ENCODE measurements around the gene NTN4.
A peak's percentile ranks its signal among the peaks of the same experiment; 100 is the strongest.
"Not testable (repeated sequence)": the region's sequence is repeated elsewhere in the genome, so short reads cannot be mapped to it uniquely, and the experiment has no call there.

The NTN4 gene

DNA sequence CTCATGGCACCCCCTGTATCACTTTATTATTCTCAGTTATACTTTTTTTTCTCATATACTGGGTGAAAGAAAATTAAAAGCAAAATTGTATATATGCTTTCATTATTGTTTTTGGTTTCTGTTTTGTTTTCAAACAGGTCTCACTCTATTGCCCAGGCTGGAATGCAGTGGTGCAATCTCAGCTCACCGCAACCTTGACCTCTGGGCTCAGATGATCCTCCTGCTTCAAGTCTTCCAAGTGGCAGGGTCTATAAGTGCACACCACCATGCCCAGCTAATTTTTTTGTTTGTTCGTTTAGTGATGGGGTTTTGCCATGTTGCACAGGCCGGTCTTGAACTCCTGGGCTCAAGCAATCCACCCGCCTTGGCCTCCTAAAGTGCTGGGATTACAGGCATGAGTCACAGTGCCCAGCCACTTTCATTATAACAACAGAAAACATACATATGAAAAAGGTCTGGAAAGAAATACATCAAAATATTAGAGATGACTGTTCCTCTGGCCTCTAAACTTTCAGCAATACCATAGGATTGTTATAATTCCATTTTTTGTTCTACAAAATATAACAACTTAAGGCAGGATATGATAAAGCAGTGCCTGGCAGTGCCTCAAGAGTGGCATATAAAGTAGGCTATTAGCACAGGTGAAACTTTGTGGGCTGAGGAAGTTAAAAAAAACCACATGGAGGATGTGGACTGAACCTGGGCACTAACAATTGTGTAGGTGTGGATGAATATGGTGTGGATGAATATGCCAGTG is 5.8 kb upstream of the NTN4 start:
- no peak for DNase-seq

DNA sequence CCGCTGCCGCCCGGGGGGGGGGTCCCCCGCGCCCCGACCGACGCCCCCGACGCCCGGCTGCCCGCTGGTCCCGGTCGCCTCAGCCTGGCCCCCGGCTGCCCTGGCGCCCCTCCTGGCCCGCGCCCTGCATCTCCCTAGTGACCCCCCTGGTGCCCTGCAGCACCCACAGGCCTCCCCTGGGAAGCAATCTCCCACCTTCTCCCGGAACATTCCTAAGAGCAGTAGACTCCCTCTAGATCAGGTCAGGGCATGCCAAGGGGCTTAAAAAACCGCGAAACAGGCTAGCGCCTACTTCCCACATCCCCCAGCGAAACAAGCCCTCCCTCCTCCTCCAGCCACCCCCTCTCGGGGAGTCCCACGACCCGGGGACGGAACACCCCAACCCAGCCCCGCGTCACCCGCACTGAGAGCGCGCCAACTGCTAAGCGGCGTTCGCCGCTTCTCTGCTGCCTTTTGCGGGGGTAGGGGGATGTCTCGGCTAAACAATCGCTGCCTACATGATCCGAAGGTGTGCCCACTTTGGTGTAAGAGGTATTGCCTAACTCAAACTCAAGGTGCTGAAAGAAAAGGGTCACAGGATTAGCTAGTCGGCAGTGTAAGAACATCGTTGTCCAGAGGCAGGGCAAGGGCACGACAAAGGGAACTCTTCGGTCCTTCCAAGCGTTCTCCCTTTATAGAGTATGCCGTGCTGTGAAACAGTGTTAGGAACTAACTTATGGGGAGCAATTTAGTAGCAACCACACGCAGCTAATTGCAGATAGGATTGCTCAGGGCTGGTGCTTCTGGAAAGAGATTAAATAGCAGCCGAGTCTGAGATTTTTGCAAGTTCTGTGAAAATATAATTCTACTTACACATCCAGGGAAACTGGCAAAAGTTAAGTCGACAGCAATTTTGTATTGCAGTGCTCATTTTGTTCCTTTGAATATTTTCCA is 619 bp upstream of the NTN4 start:
- DNase-seq = peak; percentile 68

DNA sequence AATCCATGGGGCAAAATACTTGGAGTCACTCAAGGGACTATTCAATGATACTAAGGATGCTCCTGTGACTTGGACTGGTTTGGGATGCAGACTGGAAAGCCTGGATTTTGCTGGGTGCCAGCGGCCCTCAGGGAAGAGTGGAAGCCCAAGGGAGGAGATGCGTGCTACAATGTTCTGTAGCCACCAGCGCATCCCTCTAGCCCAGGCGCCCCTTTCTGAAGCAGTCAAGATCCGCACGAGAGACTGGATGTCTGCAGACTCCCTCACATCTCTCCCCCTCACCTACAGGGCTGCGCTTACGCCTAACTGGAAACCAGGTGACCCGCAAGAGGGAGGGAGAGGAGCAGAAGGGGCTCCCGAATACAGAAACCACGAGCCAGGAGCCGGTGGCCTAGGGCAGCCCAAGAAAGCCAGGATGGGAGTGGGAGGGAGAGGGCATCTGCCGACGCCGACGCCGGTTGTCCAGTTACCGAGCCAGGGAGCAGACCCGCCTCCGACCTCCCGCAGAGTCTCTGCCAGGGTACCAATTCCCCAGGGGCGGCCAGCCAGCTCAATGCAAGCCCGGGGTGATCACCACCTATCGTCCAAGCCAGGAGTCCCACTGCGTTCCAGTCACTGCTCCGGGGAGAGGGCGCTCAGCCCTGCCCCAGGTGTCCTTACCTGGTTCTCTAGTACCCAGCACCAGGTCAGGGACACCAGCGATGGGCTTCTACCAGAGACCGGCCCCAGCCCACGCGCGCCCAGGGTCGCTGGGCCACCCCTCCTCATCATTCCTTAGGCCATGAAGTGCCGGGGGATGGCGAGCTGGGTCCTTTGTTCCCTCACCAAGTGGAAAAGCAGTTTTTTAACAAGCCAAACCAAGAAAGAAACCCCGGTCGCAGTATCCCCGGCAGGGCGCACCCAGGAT is 1.2 kb downstream of the NTN4 start:
- peak; percentile 60 for DNase-seq

DNA sequence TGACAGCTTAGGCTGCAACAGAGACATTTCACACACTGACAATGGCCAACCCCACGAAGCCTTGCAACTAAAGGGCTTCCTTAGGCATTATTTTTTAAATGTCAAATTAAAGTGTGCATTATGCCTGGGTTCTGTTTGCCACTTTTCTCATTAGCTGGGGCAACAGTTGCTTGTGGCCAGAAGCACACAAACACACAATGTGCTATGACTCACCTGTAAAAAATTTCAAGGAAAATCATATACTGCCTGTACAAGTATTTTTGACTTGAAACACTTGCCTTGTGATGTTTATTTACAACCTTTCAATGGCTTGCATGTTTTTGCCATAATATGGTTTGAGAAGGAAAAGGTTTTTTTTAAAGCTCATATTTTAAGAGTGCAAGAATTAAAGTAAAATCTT is 1.9 kb downstream of the NTN4 start:
- no peak for DNase-seq

DNA sequence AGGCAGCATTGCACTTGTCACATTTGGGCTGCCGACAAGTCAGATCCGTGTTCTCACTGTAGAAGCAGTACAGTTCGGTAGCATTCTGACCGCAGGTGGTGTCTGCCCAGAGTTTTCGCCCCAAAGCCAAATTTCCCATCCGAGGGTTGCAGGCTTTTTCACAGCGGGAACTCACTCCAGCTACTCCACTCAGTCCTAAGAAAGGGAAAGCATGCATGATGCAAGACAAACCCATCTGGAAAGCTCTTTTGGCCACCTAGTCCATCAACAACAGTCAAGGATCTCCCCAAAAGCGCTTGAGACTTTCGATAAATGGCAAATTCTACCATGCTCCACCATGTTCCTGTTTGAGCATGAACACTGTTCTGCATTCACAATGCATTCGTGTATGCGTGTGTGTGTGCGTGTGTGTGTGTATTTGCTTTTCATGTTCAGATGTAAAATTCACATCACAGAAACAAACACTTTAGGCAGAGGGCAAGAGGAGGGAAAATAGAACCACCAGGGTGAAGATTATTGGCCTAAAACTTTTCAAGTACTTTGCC is 3.2 kb downstream of the NTN4 start:
- no peak for DNase-seq

DNA sequence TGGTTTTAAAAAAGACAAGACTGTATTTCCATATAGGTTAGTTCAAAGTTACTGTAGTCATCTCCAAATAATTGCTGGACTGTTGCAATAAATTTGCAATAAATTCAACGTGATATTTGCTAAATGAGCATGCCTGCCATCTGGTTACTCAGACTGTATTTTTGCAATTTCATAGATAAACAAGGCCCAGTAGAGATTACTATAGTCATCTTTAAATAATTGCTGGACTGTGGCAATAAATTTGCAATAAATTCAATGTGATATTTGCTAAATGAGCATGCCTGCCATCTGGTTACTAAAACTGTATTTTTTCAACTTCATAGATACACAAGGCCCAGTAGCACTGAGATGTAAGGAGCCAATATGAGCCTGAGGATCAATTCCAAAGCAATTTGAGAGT is 5.6 kb downstream of the NTN4 start:
- DNase-seq = no peak

DNA sequence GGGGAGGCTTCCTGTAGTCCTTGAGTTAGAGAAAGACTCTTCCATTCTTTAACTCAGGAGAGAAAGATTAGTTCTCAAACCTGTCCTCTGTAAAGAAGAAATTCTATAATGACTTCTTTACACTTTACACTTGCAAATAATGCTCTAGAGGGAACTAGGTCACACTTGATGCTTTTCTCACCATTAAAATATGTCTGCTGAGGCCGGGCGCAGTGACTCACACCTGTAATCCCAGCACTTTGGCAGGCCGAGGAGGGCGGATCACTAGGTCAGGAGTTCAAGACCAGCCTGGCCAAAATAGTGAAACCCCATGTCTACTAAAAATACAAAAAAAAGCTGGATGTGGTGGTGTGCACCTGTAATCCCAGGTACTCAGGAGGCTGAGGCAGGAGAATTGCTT is 6.3 kb downstream of the NTN4 start:
- DNase-seq = no peak

DNA sequence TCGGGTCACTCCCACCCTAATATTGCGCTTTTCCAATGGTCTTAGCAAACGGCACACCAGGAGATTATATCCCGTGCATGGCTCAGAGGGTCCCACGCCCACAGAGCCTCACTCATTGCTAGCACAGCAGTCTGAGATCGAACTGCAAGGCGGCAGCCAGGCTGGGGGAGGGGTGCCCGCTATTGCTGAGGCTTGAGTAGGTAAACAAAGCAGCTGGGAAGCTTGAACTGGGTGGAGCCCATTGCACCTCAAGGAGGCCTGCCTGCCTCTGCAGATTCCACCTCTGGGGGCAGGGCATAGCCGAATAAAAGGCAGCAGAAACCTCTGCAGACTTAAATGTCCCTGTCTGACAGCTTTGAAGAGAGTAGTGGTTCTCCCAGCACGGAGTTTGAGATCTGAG is 15.1 kb downstream of the NTN4 start:
- not testable (repeated sequence) for DNase-seq

DNA sequence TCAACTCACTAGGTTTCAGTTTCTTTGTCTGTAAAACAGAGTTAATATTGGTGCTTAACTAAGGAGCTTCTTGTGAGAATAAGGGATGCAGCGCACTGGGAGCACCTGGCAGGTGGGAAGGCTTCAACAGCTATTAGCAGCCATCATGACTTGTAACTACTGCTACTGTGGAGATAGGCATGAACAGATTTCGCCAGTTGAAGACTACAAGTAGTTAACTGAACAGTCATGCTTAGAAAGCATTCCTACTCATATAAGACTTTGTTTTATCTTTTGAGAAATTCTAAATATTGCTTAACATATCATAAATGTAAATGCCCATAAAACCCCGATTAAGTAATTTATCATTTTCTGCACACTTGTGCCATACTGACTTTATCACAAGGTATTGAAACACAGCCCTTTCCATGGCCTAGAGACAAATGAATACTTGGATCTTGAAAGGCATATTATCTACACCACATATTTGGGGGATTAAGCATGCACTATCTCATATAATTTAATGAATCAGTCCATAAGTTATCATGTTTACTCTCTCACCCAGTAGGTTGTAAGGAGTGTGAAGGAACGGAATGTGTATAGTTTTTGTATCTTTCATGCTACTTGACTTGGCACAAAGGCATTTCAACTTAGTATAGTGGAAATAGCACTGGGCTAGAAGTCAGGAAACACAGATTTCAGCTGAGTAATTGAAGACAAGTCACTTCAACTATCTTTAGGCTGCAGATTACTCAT is 16.1 kb downstream of the NTN4 start:
- DNase-seq = no peak

DNA sequence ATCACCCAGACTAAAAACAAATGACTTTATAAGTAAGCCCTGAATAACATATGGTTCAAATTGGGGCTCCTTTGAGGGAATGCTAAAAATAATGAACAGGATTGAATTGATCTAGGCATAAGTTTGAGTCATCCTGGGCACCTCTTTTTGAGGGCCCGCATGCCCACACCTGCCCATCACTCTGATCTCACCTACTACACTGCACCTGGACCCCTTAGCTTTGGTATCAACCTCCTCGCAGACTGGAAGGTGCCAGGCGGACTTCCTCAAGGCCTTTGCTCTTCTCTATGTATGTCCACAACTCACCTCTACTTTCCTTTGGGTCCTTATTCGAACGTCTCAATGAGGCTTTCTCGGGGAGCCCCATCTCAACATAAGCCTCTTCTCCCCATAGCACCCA is 17.2 kb downstream of the NTN4 start:
- no peak for DNase-seq

DNA sequence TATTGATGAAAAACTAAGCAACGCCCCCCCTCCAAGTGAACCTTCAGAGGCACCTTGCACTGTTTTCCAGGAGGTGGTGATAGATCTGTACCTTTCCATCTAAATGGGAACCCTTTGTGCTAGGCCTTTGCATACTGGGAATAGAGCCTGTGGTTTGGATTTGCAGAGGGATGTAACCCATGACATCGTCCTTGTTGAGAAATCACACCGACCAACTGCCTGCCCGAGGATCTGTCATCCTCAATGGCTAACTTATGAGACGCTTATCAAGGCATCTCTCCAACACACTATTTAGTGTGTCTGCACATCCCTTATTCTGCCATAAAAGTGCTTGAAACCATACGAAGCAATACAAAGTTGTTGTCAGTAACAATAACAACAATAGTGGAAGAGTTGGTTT is 22.9 kb downstream of the NTN4 start:
- DNase-seq = no peak

DNA sequence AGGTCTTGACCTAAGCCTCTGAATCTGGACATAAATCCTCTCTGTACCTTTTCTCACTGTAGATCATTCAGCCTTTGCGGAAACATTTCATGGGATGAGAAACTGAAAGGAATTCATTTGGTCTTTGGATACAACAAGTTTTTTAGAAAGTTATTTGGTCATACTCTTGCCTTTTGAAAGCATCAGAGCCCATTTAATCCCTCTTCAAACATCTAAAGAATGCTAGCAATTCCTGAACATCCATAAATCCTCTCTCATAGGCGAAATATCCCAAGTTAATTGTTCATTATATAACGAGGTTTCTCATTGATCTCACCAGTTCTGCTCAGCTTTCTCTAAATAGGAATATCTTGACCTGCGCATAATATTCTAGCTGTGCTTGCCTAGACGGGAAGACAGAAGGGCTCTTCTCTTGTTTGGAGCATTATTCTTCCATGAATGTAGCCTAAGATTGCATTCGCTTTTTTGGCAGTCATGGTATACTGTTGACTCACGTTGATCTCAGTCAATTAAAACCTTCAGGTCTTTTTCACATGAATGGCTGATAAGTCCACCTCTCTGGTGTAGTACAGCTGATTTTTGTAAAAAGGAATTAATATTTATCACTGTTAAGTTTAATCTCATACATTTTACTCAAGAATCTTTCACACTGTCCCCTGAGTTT is 24.1 kb downstream of the NTN4 start:
- DNase-seq = no peak

DNA sequence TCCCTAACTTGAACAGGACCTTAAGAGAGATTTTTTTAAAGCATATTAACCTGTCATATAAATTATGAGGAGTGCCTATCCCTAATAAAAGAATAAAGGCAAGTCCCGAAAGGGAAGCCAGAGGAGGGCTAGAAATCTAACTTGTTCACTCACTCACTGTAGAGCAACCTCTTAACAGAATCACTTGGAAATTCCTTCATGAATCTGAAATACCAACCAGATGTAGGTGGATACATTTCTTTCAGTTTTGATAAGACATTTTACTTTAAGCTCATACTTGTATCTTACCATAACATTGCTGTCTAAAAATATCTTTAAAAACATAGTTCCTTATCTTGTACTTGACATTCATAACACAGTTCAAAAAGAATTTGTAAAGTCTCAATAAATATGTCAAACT is 25.7 kb downstream of the NTN4 start:
- DNase-seq = no peak

DNA sequence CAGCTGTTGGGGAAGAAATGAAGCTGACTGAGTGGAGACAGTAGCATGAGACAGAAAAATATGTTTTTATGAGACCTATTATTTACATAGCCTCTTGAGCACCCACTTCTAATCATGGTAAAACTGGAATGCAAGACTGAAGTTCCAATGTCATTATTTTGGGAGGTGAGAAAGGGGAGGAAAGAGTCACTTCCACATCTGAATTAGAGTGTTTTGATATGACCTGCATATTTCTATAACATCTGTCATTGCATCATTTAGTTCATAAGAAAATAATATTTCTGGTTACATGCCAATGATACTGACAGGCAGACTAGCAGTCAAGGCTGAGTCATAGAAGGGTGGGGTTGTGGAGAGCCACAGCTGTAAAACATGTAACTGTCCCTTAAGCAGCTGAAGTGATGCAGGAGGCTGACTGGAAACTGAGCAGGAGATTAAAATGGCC is 26.7 kb downstream of the NTN4 start:
- DNase-seq = no peak

DNA sequence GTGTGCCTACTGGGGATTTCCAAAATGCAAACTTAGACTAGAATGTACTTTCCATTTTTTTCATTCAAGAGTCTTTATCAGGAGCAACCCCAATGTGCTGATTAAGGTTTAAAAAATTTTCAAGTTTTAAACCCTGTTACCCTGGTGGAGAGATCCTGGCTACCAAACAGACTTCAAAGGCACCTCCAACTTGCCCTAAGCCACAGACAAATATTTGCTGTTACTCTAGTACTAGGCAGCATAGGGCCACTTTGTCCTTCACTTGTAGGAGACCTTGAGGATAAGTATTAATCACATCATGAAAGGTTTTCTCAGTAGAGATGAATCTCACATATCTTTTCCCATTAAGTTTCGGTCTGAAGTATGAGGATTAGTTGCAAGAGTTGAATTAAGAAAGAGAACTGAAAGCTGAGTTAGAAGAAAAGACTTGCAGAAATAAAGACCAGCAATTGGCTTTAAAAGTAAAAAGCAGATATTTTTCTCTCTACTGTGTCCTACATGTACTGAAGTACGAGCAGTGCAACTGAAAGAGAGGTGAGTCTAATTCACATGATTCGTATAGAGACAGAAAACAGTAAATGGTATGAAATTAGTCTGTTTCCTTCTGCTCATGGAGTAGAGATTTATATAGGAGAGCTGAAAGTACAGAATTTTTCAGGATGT is 28.3 kb downstream of the NTN4 start:
- DNase-seq = no peak

DNA sequence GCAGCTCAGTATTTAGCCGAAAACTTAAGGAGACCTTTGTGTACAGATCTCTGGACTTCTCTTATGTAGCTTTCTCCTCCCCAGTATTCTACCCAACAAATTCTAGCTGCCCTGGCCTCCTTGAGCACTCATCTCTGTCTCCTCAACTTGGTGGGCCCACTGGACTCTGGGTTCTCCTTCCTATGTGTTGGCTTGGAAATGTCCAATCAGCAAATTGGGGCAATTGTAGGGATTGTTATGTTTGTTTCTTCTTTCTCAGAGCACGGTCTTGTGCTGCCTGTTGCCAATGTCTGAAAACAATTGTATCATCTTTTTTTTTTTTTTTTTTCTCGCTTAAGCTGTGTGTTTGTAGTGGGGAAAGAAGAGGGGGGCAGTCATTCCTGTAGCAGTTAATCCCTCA is 30.2 kb downstream of the NTN4 start:
- no peak for DNase-seq

DNA sequence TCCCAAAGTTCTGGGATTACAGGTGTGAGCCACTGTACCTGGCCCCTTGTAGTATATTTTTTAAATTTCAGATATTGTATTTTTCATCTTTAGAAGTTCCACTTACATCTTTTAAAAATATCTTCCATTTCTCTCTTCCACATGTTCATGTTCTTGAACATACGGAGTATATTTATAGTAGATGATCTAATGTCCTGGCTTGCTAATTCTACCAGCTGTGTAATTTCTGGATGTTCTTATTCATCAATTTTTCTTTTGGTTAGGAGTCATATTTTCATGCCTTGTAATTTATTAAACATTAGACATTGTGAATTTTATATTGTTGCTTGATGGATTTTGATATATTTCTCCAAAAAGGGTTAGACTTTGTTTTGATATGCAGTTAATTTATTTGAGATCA is 30.8 kb downstream of the NTN4 start:
- DNase-seq = no peak

DNA sequence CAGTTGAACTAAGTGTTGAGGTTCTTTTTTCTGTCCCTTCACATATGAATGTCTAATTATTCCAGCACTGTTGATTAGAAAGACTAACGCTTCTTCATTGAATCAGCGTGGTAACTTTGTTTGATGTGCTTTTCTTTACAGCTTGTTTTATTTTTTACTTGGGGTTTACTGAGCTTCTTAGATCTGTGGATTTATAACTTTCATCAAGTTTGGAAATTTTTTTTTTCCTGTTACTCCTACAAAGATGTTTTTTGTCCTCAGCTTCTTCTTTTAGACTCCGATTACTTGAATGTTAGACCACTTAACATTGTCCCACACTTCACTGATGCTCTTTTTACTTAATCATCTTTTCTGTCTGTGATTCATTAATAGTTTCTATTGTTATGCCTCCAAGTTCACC is 31.5 kb downstream of the NTN4 start:
- no peak for DNase-seq

DNA sequence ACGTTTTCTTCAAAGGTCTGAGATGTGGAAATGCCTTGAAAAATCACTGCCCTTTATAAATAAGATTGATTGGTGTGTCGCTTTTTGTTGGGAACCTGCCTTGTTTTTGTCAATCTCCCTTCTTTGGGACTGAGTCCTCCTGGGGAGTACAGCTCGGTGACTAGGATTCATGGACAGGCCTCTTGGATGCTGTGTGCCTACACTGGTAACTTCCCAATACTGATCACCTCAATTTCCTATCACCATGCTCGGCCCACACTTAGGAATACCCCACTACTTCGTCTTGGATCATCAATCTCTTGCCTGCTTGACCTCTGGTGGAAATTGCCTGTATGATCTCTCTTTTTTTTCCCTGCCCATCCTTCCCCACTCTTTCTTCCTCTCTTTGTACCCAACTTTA is 34.2 kb downstream of the NTN4 start:
- no peak for DNase-seq

DNA sequence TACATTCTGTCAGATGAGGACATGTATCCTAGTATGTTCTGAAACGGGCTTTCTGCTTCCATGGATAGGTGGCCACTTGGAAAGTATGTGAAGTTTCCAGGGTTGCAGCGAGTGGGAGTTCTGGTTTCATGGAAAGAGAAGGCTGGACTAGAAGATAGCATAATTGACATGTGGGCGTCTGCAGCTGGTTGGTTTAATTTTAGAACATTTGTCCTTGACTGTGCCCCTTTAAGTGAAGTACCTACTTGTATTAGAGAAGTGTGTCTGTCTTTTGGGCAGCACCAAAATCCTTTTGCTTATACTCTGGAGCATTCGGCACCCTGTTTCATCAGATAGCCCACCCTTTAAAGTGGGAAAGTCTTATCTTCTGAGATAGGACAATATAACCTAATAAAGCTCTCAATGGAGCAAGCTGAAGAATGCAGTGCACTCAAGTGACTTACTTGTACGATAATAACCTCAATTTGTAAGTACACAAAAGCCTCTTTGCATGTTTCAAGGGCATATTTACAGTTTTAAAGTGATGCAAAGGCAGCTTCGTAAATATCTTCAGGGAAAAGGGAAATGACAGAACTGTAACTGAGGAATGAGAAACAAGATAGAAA is 35.2 kb downstream of the NTN4 start:
- no peak for DNase-seq

DNA sequence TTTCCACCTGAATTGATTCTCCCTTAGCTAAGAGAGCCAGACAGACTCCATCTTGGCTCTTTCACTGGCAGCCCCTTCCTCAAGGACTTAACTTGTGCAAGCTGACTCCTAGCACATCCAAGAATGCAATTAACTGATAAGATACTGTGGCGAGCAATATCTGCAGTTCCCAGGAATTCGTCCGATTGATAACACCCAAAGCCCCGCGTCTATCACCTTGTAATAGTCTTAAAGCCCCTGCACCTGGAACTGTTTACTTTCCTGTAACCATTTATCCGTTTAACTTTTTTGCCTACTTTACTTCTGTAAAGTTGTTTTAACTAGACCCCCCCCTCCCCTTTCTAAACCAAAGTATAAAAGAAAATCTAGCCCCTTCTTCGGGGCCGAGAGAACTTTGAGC is 44.5 kb downstream of the NTN4 start:
- DNase-seq = not testable (repeated sequence)
